Ovary (tissue), 3 donors: ENCODE measurements around the gene OGFOD3.

Experiments used
- EP300 ChIP-seq: sonication (generic); formaldehyde crosslinking; IDR thresholded peaks from one replicate; pipeline ENCODE4 v1.6.1; 2017; ENCODE audit warnings: antibody characterized with exemption
- POLR2A ChIP-seq: fragments of 450-650 bp; IDR thresholded peaks from one replicate; pipeline ENCODE4 v1.6.1; 2017; ENCODE audit warnings: antibody characterized with exemption, mild to moderate bottlenecking, moderate library complexity
- TF ChIP-seq, protein P1 (sequence below), 3 donors: fragments of 450-650 bp in 2 of 3; fragments of 200-600 bp in 1 of 3; IDR thresholded peaks; one replicate each; pipeline versions ENCODE4 v1.5.1 to v1.8.0; 2016 to 2022; ENCODE audit warnings: antibody characterized with exemption in 3 of 3, mild to moderate bottlenecking in 1 of 3
- donor health status: DM: no; HTN: no; CAD: no.

DNA sequence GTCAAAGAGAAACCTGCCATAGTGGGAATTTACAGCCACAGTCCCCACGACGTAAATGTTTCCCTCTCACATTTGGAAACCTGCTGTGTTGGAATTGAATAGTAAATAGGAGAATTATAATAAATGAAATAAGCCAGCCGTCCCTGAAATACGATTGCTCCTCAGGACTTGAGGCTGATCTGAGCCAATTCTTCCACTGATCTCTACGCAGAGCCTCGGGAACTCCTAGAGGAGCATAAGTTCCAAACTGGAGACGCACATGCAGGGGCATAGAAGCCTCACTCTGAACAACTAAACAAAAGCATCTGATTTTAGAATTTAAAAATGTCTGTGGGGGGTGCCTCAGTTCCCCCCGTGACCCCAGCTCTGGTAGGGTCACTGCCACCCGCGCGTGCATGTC, 69.5 kb downstream of the OGFOD3 start:
- TF ChIP-seq, protein P1, sequence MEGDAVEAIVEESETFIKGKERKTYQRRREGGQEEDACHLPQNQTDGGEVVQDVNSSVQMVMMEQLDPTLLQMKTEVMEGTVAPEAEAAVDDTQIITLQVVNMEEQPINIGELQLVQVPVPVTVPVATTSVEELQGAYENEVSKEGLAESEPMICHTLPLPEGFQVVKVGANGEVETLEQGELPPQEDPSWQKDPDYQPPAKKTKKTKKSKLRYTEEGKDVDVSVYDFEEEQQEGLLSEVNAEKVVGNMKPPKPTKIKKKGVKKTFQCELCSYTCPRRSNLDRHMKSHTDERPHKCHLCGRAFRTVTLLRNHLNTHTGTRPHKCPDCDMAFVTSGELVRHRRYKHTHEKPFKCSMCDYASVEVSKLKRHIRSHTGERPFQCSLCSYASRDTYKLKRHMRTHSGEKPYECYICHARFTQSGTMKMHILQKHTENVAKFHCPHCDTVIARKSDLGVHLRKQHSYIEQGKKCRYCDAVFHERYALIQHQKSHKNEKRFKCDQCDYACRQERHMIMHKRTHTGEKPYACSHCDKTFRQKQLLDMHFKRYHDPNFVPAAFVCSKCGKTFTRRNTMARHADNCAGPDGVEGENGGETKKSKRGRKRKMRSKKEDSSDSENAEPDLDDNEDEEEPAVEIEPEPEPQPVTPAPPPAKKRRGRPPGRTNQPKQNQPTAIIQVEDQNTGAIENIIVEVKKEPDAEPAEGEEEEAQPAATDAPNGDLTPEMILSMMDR (IDR thresholded peaks at IDR 0.05) = no peak
- TF ChIP-seq POLR2A (no peak), EP300 (no peak)
